ENCODE data around the gene KLHL22. TPM values are rescaled to one million over a fixed set of nuclear protein-coding genes. Genes with fewer than 3 reads are reported as not detected.

Gene KLHL22
- total and polyA plus RNA-seq, 2 of the 4 experiments (the other 2 are of a cell fraction), result 27.1 to 30.1 TPM

DNA sequence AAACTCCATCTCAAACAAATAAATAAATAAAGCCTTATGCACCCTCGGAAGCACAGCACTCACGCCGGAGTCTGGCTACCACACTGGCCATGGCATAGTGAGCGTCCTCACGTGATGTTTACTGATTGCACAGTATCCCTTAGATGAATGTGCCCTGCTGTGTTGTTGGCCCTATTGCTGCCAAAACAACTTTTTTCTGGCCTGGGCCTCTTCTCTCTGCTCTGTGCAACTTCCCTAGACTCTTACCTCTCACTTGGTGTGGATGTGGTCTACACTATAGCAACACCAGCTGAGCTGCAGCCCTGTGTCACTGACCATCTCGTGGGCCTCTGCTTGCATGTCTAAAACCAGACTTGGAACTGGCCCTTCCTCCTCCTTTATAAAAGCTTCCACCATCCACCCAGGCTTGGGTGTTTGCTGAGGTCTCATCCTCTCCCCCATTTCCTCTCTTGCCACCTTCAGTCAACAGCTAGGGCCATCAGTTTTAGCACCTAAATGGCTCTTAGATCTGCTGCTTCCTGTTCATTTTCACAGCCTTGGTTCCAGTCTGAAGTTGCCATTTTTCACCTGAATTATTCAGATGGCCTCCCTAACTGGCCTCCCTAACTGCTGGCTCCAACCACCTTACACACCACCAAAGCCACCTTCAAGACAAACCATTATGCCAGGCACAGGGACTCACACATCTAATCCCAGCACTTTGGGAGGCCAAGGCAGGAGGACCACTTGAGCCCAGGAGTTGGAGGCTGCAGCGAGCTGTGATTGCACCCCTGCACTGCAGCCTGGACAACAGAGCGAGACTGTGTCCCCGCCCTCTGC is 92.4 kb downstream of the KLHL22 start (continued):
- no peak for TF ChIP-seq RAD21 (IDR thresholded peaks at IDR 0.05; ENCODE audit: low read length)

DNA sequence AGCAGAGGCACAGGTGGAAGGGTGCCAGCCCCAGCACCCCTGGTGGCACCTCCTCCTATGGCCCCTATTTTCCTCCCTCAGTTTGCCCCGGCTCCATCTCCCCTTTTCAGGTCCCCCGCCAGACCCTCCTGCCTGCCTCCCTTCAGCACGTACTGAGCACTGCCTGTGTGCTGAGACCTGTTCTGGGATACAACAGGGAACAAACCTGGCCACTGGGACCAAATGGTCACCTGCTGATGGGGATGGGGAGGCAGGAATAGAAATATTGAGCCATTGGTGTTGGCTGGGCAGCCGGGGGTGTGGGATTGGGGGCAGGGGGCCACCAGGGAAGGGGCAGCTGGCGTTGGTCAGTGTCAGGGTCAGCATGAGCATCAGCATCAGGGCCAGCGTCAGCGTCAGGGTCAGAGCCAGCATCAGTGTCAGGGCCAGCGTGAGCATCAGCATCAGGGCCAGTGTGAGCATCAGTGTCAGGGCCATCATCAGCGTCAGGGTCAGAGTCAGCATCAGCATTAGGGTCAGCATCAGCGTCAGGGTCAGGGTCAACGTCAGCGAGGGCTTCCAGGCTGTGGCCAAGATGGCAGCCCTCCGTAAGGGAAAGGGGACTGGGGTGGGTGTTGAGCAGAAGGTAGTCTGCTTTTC is 94.1 kb downstream of the KLHL22 start:
- Histone ChIP-seq H2BK20ac (ENCODE audit: low read depth, low read length) (no peak overlapping the region), H2BK120ac (ENCODE audit: low read depth, low read length) (no peak overlapping the region), H3K27ac (ENCODE audit: insufficient read depth, low read length) (no peak overlapping the region), H4K91ac (ENCODE audit: insufficient read depth, low read depth, low read length) (no peak overlapping the region), H3K4me2 (ENCODE audit: low read depth, low read length) (no peak overlapping the region), H2AK5ac (ENCODE audit: low read depth, low read length) (no peak overlapping the region), H3K9me3 (ENCODE audit: control insufficient read depth, insufficient read depth, low read length) (no peaks in the 10 kb centered on the region), H2BK15ac (ENCODE audit: low read depth, low read length) (no peak overlapping the region), H4K20me1 (ENCODE audit: insufficient read depth, low read length) (no peaks in the 10 kb centered on the region), H3K4me1 (ENCODE audit: control insufficient read depth, insufficient read depth, low read length) (no peaks in the 10 kb centered on the region), H4K5ac (ENCODE audit: low read depth, low read length) (no peak overlapping the region), H3K36me3 (ENCODE audit: control insufficient read depth, insufficient read depth, low read length) (peaks cover 39% of the 10 kb centered on the region), H4K8ac (ENCODE audit: low read depth in 2 of 2, low read length in 2 of 2) (no peak overlapping the region), H3K18ac (ENCODE audit: low read depth, low read length) (no peak overlapping the region), H3K27me3 (ENCODE audit: control insufficient read depth, insufficient read depth, low read length) (no peaks in the 10 kb centered on the region), H3K9me1 (ENCODE audit: insufficient read depth, low read length) (peaks cover 19% of the 10 kb centered on the region), H3K14ac (replicated peaks; ENCODE audit: low read depth, low read length) (no peak overlapping the region), H2BK5ac (ENCODE audit: low read depth, low read length, poor library complexity, severe bottlenecking) (no peak overlapping the region), H2AFZ (replicated peaks; ENCODE audit: low read length, poor library complexity) (no peak overlapping the region), H3K4me3 (ENCODE audit: insufficient read depth, low read depth, low read length) (no peak overlapping the region), H3K56ac (ENCODE audit: extremely low read depth, insufficient read depth, low read length) (no peak overlapping the region), H2AK9ac (replicated peaks; ENCODE audit: low read depth, low read length, poor library complexity) (no peak overlapping the region), H3K4ac (ENCODE audit: low read depth, low read length) (no peak overlapping the region), H3K79me1 (ENCODE audit: low read depth in 1 of 2, low read length in 2 of 2) (peaks cover 18 to 29% of the 10 kb centered on the region in 2 experiments), H3K9ac (ENCODE audit: low read depth, low read length) (no peak overlapping the region), H3K23ac (ENCODE audit: low read depth, low read length) (no peak overlapping the region)
- DNase-seq (no peak), ATAC-seq (ENCODE audit: low read depth) (no peak)
- intact Hi-C loops (cut with micrococcal nuclease) (no loop called here), in situ Hi-C loops (cut with MboI; ENCODE audit: low sequenced_read_pairs) (no loop called here), dilution Hi-C loops (cut with HindIII; ENCODE audit: low sequenced_read_pairs, unreplicated experiment) (no loop called here)
- WGBS, 2 experiments (ENCODE audit: extremely low coverage in 2 of 2, insufficient read length in 1 of 2), result 97% methylated on average over 7 of the region's 13 CpGs; no CpG with 5 or more reads in 1 of the 2 experiments
- CTCF ChIA-PET, result no interaction called here
- POLR2A ChIA-PET (ENCODE audit: unreplicated experiment), result no interaction called here
- BruUV-seq (replicated peaks), result no TSS peak
- TF ChIP-seq RCOR1 (IDR thresholded peaks at IDR 0.05; ENCODE audit: insufficient replicate concordance, low read length) (no peak), CEBPB (IDR thresholded peaks at IDR 0.05; ENCODE audit: low read depth, low read length) (no peak), POLR2A (IDR thresholded peaks at IDR 0.05; ENCODE audit: low read depth, low read length) (no peak), MAFK (IDR thresholded peaks at IDR 0.05; ENCODE audit: low read depth, low read length) (no peak), MXI1 (IDR thresholded peaks at IDR 0.05; ENCODE audit: borderline replicate concordance, low read depth, low read length) (no peak), RFX5 (IDR thresholded peaks at IDR 0.05; ENCODE audit: low read depth, low read length) (no peak), FOS (IDR thresholded peaks at IDR 0.05; ENCODE audit: low read depth, low read length) (no peak), SMC3 (IDR thresholded peaks at IDR 0.05; ENCODE audit: low read depth, low read length) (no peak), CHD1 (IDR thresholded peaks at IDR 0.05; ENCODE audit: low read depth, low read length) (no peak), USF2 (IDR thresholded peaks at IDR 0.05; ENCODE audit: low read depth, low read length) (no peak), BHLHE40 (IDR thresholded peaks at IDR 0.05; ENCODE audit: low read depth, low read length) (no peak), NFE2L2 (IDR thresholded peaks at IDR 0.05; ENCODE audit: low read depth, low read length) (no peak)
- TF ChIP-seq, protein P1, sequence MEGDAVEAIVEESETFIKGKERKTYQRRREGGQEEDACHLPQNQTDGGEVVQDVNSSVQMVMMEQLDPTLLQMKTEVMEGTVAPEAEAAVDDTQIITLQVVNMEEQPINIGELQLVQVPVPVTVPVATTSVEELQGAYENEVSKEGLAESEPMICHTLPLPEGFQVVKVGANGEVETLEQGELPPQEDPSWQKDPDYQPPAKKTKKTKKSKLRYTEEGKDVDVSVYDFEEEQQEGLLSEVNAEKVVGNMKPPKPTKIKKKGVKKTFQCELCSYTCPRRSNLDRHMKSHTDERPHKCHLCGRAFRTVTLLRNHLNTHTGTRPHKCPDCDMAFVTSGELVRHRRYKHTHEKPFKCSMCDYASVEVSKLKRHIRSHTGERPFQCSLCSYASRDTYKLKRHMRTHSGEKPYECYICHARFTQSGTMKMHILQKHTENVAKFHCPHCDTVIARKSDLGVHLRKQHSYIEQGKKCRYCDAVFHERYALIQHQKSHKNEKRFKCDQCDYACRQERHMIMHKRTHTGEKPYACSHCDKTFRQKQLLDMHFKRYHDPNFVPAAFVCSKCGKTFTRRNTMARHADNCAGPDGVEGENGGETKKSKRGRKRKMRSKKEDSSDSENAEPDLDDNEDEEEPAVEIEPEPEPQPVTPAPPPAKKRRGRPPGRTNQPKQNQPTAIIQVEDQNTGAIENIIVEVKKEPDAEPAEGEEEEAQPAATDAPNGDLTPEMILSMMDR (conservative IDR thresholded peaks at IDR 0.05; ENCODE audit: low read depth, low read length), result no peak

Measured in IMR-90 (cell line).